H9 (cell line): ENCODE results near the gene NRG2. TPM values are rescaled to one million over a fixed set of nuclear protein-coding genes. Genes with fewer than 3 reads are reported as not detected.
A peak's percentile ranks its signal among the peaks of the same experiment; 100 is the strongest.

Experiments
- DNase-seq: peaks from one replicate; pipeline ENCODE4 v3.0.0-alpha.2; 2017
- H2AFZ ChIP-seq: one replicate; pipeline ENCODE4 v1.6.1; 2013; ENCODE audit warnings: mild to moderate bottlenecking, low read length, control low read depth, moderate library complexity
- H2AK5ac ChIP-seq: 2 replicates; pipeline ENCODE4 v1.6.1; 2013; ENCODE audit warnings: low read length, control low read depth, mixed read lengths; ENCODE audit not compliant: insufficient read length
- H2BK120ac ChIP-seq: one replicate; pipeline ENCODE4 v1.6.1; 2013; ENCODE audit warnings: low read depth, mild to moderate bottlenecking, low read length, control low read depth, inconsistent platforms; ENCODE audit not compliant: poor library complexity, severe bottlenecking
- H2BK12ac ChIP-seq: 2 replicates; pipeline ENCODE4 v1.6.1; 2013; ENCODE audit warnings: low read length, control low read depth, mixed read lengths, low read depth; ENCODE audit not compliant: insufficient read length
- H2BK15ac ChIP-seq: 2 replicates; pipeline ENCODE4 v1.6.1; 2013; ENCODE audit warnings: low read depth, low read length, control low read depth
- H2BK20ac ChIP-seq: one replicate; pipeline ENCODE4 v1.6.1; 2013; ENCODE audit warnings: low read depth, mild to moderate bottlenecking, low read length, control low read depth, inconsistent platforms; ENCODE audit not compliant: poor library complexity, severe bottlenecking
- H2BK5ac ChIP-seq: 2 replicates; pipeline ENCODE4 v1.6.1; 2013; ENCODE audit warnings: low read length, control low read depth, mixed read lengths; ENCODE audit not compliant: insufficient read length
- H3K14ac ChIP-seq: 2 replicates; pipeline ENCODE4 v1.6.1; 2013; ENCODE audit warnings: low read length, control low read depth; ENCODE audit not compliant: insufficient read depth
- H3K18ac ChIP-seq: 2 replicates; pipeline ENCODE4 v1.6.1; 2013; ENCODE audit warnings: low read depth, mild to moderate bottlenecking, mixed read lengths, low read length, control low read depth; ENCODE audit not compliant: insufficient read length
- H3K23ac ChIP-seq: 2 replicates; pipeline ENCODE4 v1.6.1; 2013; ENCODE audit warnings: low read length, control low read depth, mixed read lengths, low read depth; ENCODE audit not compliant: insufficient read length
- H3K23me2 ChIP-seq: 2 replicates; pipeline ENCODE4 v1.6.1; 2013; ENCODE audit warnings: low read depth, mild to moderate bottlenecking, mixed read lengths, low read length, control low read depth; ENCODE audit not compliant: insufficient read length, poor library complexity, severe bottlenecking
- H3K27ac ChIP-seq: 2 replicates; pipeline ENCODE4 v1.5.1; 2013; ENCODE audit warnings: low read length, control low read depth, mixed read lengths, low read depth; ENCODE audit not compliant: insufficient read length
- H3K27me3 ChIP-seq: 2 replicates; pipeline ENCODE4 v1.6.1; 2013; ENCODE audit warnings: low read length, control low read depth, inconsistent platforms; ENCODE audit not compliant: insufficient read depth
- H3K4ac ChIP-seq: 2 replicates; pipeline ENCODE4 v1.6.1; 2013; ENCODE audit warnings: low read depth, mild to moderate bottlenecking, control low read depth, inconsistent platforms, low read length, moderate library complexity
- H3K4me1 ChIP-seq: 2 replicates; pipeline ENCODE4 v1.6.1; 2013; ENCODE audit warnings: low read length, control low read depth, inconsistent platforms; ENCODE audit not compliant: insufficient read depth
- H3K4me2 ChIP-seq: 2 replicates; pipeline ENCODE4 v1.6.1; 2013; ENCODE audit warnings: low read length, control low read depth, mixed read lengths; ENCODE audit not compliant: insufficient read length, insufficient read depth
- H3K56ac ChIP-seq: 2 replicates; pipeline ENCODE4 v1.6.1; 2013; ENCODE audit warnings: low read depth, mild to moderate bottlenecking, mixed read lengths, low read length, control low read depth; ENCODE audit not compliant: insufficient read length
- H3K79me1 ChIP-seq: 2 replicates; pipeline ENCODE4 v1.6.1; 2013; ENCODE audit warnings: low read depth, mild to moderate bottlenecking, moderate library complexity, low read length, control low read depth, inconsistent platforms; ENCODE audit not compliant: insufficient read depth, poor library complexity, severe bottlenecking
- H3K79me2 ChIP-seq: 2 replicates; pipeline ENCODE4 v1.6.1; 2013; ENCODE audit warnings: low read length, control low read depth, inconsistent platforms; ENCODE audit not compliant: insufficient read depth
- H3K9ac ChIP-seq: 2 replicates; pipeline ENCODE4 v1.6.1; 2013; ENCODE audit warnings: low read length, control low read depth, mixed read lengths; ENCODE audit not compliant: insufficient read length; ENCODE audit errors: extremely low read depth
- H3K9me3 ChIP-seq: one replicate; pipeline ENCODE4 v1.6.1; 2013; ENCODE audit warnings: low read depth, low read length, inconsistent platforms; ENCODE audit not compliant: control insufficient read depth
- H3T11ph ChIP-seq: one replicate; pipeline ENCODE4 v1.6.1; 2013; ENCODE audit warnings: mild to moderate bottlenecking, low read length, control low read depth, inconsistent platforms
- H4K20me1 ChIP-seq: one replicate; pipeline ENCODE4 v1.6.1; 2013; ENCODE audit not compliant: control insufficient read depth, insufficient read length, insufficient read depth
- H4K5ac ChIP-seq: 2 replicates; pipeline ENCODE4 v1.6.1; 2013; ENCODE audit warnings: low read depth, mild to moderate bottlenecking, mixed read lengths, low read length, control low read depth; ENCODE audit not compliant: insufficient read length
- H4K8ac ChIP-seq: replicated peaks from 2 replicates; pipeline ENCODE4 v1.6.1; 2013; ENCODE audit warnings: low read length, control low read depth, mixed read lengths, low read depth; ENCODE audit not compliant: insufficient read length
- H4K91ac ChIP-seq: 2 replicates; pipeline ENCODE4 v1.6.1; 2013; ENCODE audit warnings: low read depth, mild to moderate bottlenecking, moderate library complexity, mixed read lengths, low read length, control low read depth; ENCODE audit not compliant: insufficient read length
- H3K27ac Mint-ChIP-seq, 3 experiments: 2 replicates in 2 of 3; 3 replicates in 1 of 3; pipeline ENCODE4 v1.8.0; 2020 to 2021; ENCODE audit warnings: mixed read lengths in 3 of 3, mild to moderate bottlenecking in 1 of 3, moderate library complexity in 1 of 3
- H3K27me3 Mint-ChIP-seq: 2 replicates; pipeline ENCODE4 v1.8.0; 2021; ENCODE audit warnings: low read depth, mild to moderate bottlenecking, moderate library complexity, mixed read lengths
- H3K36me3 Mint-ChIP-seq, 3 experiments: 2 replicates in 2 of 3; 3 replicates in 1 of 3; pipeline ENCODE4 v1.8.0; 2020 to 2021; ENCODE audit warnings: low read depth in 3 of 3, mixed read lengths in 3 of 3; ENCODE audit not compliant: insufficient read depth in 1 of 3
- H3K4me1 Mint-ChIP-seq, 2 experiments: 2 replicates each; pipeline ENCODE4 v1.8.0; 2020; ENCODE audit warnings: mixed read lengths in 2 of 2
- H3K4me3 Mint-ChIP-seq, 2 experiments: 2 replicates in 1 of 2; 3 replicates in 1 of 2; pipeline ENCODE4 v1.8.0; 2020 to 2021; ENCODE audit warnings: mild to moderate bottlenecking in 2 of 2, mixed read lengths in 2 of 2, moderate library complexity in 1 of 2
- H3K9me3 Mint-ChIP-seq, 2 experiments: 2 replicates in 1 of 2; 3 replicates in 1 of 2; pipeline ENCODE4 v1.8.0; 2020; ENCODE audit warnings: mild to moderate bottlenecking in 2 of 2, mixed read lengths in 2 of 2, moderate library complexity in 1 of 2
- WGBS: extraction: QIAGEN DNeasy Blood & Tissue Kit; methylation state at CpG from one replicate; pipeline ENCODE4 v1.1.7; 2013; ENCODE audit warnings: missing lambda C conversion rate, low lambda C conversion rate, mixed read lengths; ENCODE audit not compliant: insufficient read length; ENCODE audit errors: extremely low coverage; 5-methylcytosine and 5-hydroxymethylcytosine counted together
- total RNA-seq: library from RNA; stranded (reverse); gene quantifications from 2 replicates; pipeline ENCODE4 v1.2.1, GENCODE V29; 2021
- TF ChIP-seq, protein P1 (sequence below): fragments of 200-600 bp; sonication (generic); conservative IDR thresholded peaks from 3 replicates; pipeline ENCODE4 v1.8.0; 2021; ENCODE audit warnings: antibody characterized with exemption, mild to moderate bottlenecking

The NRG2 gene
- total RNA-seq, 1 experiment from 2014 or later, result not detected

DNA sequence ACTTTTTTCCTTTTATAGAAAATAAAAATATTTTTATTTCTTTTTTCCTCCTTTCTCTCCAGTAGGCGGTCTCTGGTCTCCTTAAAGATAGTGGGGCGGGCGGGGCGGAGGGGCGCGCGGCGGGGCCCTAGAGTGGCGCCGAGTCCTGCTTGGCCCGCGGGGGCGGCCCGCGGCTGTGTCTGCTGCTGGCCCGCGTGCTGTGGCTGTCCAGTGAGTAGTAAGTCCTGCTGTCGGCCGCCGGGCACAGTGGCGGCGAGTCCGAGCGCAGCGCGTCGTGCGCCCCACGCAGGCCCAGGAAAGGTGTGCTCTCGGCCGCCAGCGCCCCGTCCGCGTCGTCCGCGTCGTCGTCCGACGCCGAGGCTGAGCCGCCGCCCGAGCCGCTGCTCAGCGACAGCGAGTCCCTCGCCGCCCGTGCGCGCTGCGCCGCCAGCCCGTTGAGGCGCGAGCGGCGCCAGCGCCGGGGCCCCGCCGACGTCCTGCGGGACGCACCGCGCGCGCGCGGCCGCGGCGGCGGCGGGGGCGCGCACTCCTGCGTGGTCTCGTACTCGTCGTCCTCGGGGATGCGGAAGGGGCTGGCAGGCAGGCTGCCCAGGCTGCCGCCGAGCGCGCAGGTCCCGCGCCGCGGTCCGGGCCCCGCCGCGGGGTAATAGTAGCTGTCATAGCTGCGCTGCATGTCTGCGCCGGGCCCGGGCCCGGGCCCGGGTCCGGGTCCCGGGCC is 195.2 kb downstream of the NRG2 start:
- Histone ChIP-seq H2BK15ac (no peak overlapping the region), H3K23ac (no peak overlapping the region), H2BK120ac (no peak overlapping the region), H3K27me3 (peaks cover 17% of the 10 kb centered on the region; the same call in 1 of the 2 replicates), H3K79me1 (no peaks in the 10 kb centered on the region), H3K9ac (no peak overlapping the region), H2BK20ac (no peak overlapping the region), H4K8ac (no peak overlapping the region), H3K79me2 (no peaks in the 10 kb centered on the region), H3K14ac (0 out of 2 replicates have a peak overlapping the region, but pooled peaks have one; percentile 6), H3K4me2 (peak overlapping the region; percentile 44), H2BK5ac (no peak overlapping the region), H2BK12ac (no peak overlapping the region), H3K27ac (no peak overlapping the region), H3K4ac (no peak overlapping the region), H4K5ac (no peak overlapping the region), H3K9me3 (no peaks in the 10 kb centered on the region), H3K4me1 (no peaks in the 10 kb centered on the region), H3K23me2 (no peaks in the 10 kb centered on the region), H3K56ac (no peak overlapping the region), H3T11ph (no peak overlapping the region), H3K18ac (no peak overlapping the region), H4K91ac (no peak overlapping the region), H2AK5ac (no peak overlapping the region), H4K20me1 (no peaks in the 10 kb centered on the region), H2AFZ (no peak overlapping the region)
- Mint-ChIP-seq H3K9me3 (no peaks in the 10 kb centered on the region), H3K27ac (no peak overlapping the region), H3K27me3 (peaks cover 78% of the 10 kb centered on the region), H3K4me1 (peaks cover 7 to 10% of the 10 kb centered on the region in 2 experiments), H3K4me3 (peak overlapping the region; percentile 47 to 73), H3K36me3 (no peaks in the 10 kb centered on the region)
- no CpG with 5 or more reads among the region's 107 CpGs for WGBS
- TF ChIP-seq, protein P1, sequence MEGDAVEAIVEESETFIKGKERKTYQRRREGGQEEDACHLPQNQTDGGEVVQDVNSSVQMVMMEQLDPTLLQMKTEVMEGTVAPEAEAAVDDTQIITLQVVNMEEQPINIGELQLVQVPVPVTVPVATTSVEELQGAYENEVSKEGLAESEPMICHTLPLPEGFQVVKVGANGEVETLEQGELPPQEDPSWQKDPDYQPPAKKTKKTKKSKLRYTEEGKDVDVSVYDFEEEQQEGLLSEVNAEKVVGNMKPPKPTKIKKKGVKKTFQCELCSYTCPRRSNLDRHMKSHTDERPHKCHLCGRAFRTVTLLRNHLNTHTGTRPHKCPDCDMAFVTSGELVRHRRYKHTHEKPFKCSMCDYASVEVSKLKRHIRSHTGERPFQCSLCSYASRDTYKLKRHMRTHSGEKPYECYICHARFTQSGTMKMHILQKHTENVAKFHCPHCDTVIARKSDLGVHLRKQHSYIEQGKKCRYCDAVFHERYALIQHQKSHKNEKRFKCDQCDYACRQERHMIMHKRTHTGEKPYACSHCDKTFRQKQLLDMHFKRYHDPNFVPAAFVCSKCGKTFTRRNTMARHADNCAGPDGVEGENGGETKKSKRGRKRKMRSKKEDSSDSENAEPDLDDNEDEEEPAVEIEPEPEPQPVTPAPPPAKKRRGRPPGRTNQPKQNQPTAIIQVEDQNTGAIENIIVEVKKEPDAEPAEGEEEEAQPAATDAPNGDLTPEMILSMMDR, result no peak; the same call in 2 of the 3 replicates
- DNase-seq, result peak; percentile 56
